ENCODE data around the gene RPS6KB1.
A peak's percentile ranks its signal among the peaks of the same experiment; 100 is the strongest.
"Not testable (repeated sequence)": the region's sequence is repeated elsewhere in the genome, so short reads cannot be mapped to it uniquely, and the experiment has no call there.

RPS6KB1 gene

GRCh38 chr17:59872351-59872750 lies 20.6 kb upstream of the RPS6KB1 start:
- no peak for DNase-seq

GRCh38 chr17:59873414-59873813 lies 19.5 kb upstream of the RPS6KB1 start:
- not testable (repeated sequence) for DNase-seq

- DNase-seq, result no peak
Observed at GRCh38 chr17:59874376-59874775, 18.5 kb upstream of the RPS6KB1 start.

GRCh38 chr17:59876107-59876506 lies 16.8 kb upstream of the RPS6KB1 start:
- no peak for DNase-seq

- DNase-seq, result no peak
Observed at GRCh38 chr17:59877965-59878364, 15.0 kb upstream of the RPS6KB1 start.

GRCh38 chr17:59878624-59879023 lies 14.3 kb upstream of the RPS6KB1 start:
- no peak for DNase-seq

- no peak for DNase-seq
Observed at GRCh38 chr17:59884861-59885260, 8.1 kb upstream of the RPS6KB1 start.

- DNase-seq, result no peak
Observed at GRCh38 chr17:59888145-59888750, 4.7 kb upstream of the RPS6KB1 start.

- no peak for DNase-seq
Observed at GRCh38 chr17:59890720-59891119, 2.2 kb upstream of the RPS6KB1 start.

- DNase-seq, result no peak
Observed at GRCh38 chr17:59892251-59892923, 534 bp upstream of the RPS6KB1 start.

GRCh38 chr17:59893676-59894100 lies 767 bp downstream of the RPS6KB1 start:
- DNase-seq, result no peak

- DNase-seq, result no peak
Observed at GRCh38 chr17:59897090-59897489, 4.2 kb downstream of the RPS6KB1 start.

GRCh38 chr17:59899099-59899498 lies 6.2 kb downstream of the RPS6KB1 start:
- DNase-seq, result no peak

- DNase-seq, result no peak
Observed at GRCh38 chr17:59901604-59902003, 8.7 kb downstream of the RPS6KB1 start.

- no peak for DNase-seq
Observed at GRCh38 chr17:59903455-59903854, 10.5 kb downstream of the RPS6KB1 start.

- no peak for DNase-seq
Observed at GRCh38 chr17:59907467-59907866, 14.5 kb downstream of the RPS6KB1 start.

- peak; percentile 3 for DNase-seq
Observed at GRCh38 chr17:59914274-59914854, 21.4 kb downstream of the RPS6KB1 start.

GRCh38 chr17:59916446-59916845 lies 23.5 kb downstream of the RPS6KB1 start:
- DNase-seq, result no peak

- not testable (repeated sequence) for DNase-seq
Observed at GRCh38 chr17:59920637-59921036, 27.7 kb downstream of the RPS6KB1 start.

GRCh38 chr17:59930121-59930520 lies 37.2 kb downstream of the RPS6KB1 start:
- not testable (repeated sequence) for DNase-seq

GRCh38 chr17:59930768-59931167 lies 37.8 kb downstream of the RPS6KB1 start:
- not testable (repeated sequence) for DNase-seq

GRCh38 chr17:59933317-59933716 lies 40.4 kb downstream of the RPS6KB1 start:
- DNase-seq, result not testable (repeated sequence)

- DNase-seq, result not testable (repeated sequence)
Observed at GRCh38 chr17:59940697-59941096, 47.8 kb downstream of the RPS6KB1 start.

GRCh38 chr17:59941131-59941530 lies 48.2 kb downstream of the RPS6KB1 start:
- DNase-seq, result no peak
